Ovary (tissue), 3 donors: Measurements from ENCODE around the gene CACNA1E.

Experiments
- CTCF ChIP-seq, 3 donors: fragments of 450-650 bp in 2 of 3; fragments of 200-600 bp in 1 of 3; IDR thresholded peaks; one replicate each; pipeline versions ENCODE4 v1.5.1 to v1.8.0; 2016 to 2022; ENCODE audit warnings: antibody characterized with exemption in 3 of 3, mild to moderate bottlenecking in 1 of 3
- POLR2A ChIP-seq: fragments of 450-650 bp; IDR thresholded peaks from one replicate; pipeline ENCODE4 v1.6.1; 2017; ENCODE audit warnings: antibody characterized with exemption, mild to moderate bottlenecking, moderate library complexity
- donor health status: DM: no; HTN: no; CAD: no.

- TF ChIP-seq CTCF (IDR thresholded peaks at IDR 0.05), result no peak
- no peak for TF ChIP-seq POLR2A
These were observed 311.0 kb downstream of the CACNA1E start for GRCh38 chr1:181794332-181794731.
